Endothelial cell of umbilical vein (primary cell): Measurements from ENCODE around the gene CYP4F22. TPM values are rescaled to one million over a fixed set of nuclear protein-coding genes. Genes with fewer than 3 reads are reported as not detected.

ENCODE experiments used
- BruUV-seq: library from RNA; stranded (reverse); fragments of 400-500 nt; replicated peaks from 2 replicates; lab custom pipeline; 2021; lab: Mats Ljungman, UMichigan
- CTCF ChIA-PET: fragments of 300-600, 350-600 bp; sonication (Branson Sonifier 250); formaldehyde crosslinking; loops from one replicate; lab custom pipeline; 2021; ENCODE audit warnings: antibody characterized with exemption, inconsistent platforms; lab: Charles Lee
- POLR2A ChIA-PET: fragments of 300-600, 350-600 bp; sonication (Branson Sonifier 250); formaldehyde crosslinking; loops from one replicate; lab custom pipeline; 2021; ENCODE audit warnings: antibody characterized with exemption, inconsistent platforms; lab: Charles Lee
- DNase-seq: peaks from one replicate; pipeline ENCODE4 v3.0.0-alpha.2; 2011; ENCODE audit warnings: low read depth, low spot score
- FAIRE-seq: peaks from 2 replicates; lab custom pipeline; 2011; peaks lifted over from hg19 to GRCh38; lab: Jason Lieb, UNC
- H2AFZ ChIP-seq: 2 replicates; pipeline ENCODE4 v1.6.0; 2012; ENCODE audit warnings: low read depth, low read length, control low read depth, inconsistent platforms
- H3K27ac ChIP-seq: 2 replicates; pipeline ENCODE4 v1.5.1; 2011; ENCODE audit warnings: low read depth, mild to moderate bottlenecking, control low read depth, low read length, moderate library complexity; ENCODE audit not compliant: insufficient read depth
- H3K27me3 ChIP-seq, 2 experiments: 2 replicates each; pipeline versions ENCODE4 v1.6.0 to v1.6.1; 2011; ENCODE audit warnings: low read length in 2 of 2, mixed read lengths in 1 of 2; ENCODE audit not compliant: control insufficient read depth in 2 of 2, insufficient read depth in 2 of 2
- H3K36me3 ChIP-seq, 2 experiments: 2 replicates in 1 of 2; 3 replicates in 1 of 2; pipeline ENCODE4 v1.5.1; 2011; ENCODE audit warnings: low read length in 2 of 2, mild to moderate bottlenecking in 1 of 2, moderate library complexity in 1 of 2; ENCODE audit not compliant: control insufficient read depth in 2 of 2, insufficient read depth in 2 of 2; ENCODE audit errors: extremely low read depth in 1 of 2
- H3K4me1 ChIP-seq: 3 replicates; pipeline ENCODE4 v1.5.1; 2011; ENCODE audit warnings: mild to moderate bottlenecking, low read length; ENCODE audit not compliant: control insufficient read depth, insufficient read depth; ENCODE audit errors: extremely low read depth
- H3K4me2 ChIP-seq: 2 replicates; pipeline ENCODE4 v1.6.1; 2011; ENCODE audit warnings: low read length, control low read depth, mixed read lengths; ENCODE audit not compliant: insufficient read depth
- H3K4me3 ChIP-seq, 3 experiments: fragments of 200-600 bp in 1 of 3; sonication (generic), shearing (Covaris generic) in 1 of 3; replicated peaks in 1 of 3; 2 replicates each; pipeline ENCODE4 v1.5.1; 2011 to 2016; ENCODE audit warnings: control low read depth in 3 of 3, low read length in 3 of 3, mild to moderate bottlenecking in 2 of 3, inconsistent platforms in 1 of 3, low read depth in 1 of 3, moderate library complexity in 1 of 3; ENCODE audit not compliant: insufficient read depth in 1 of 3
- H3K79me2 ChIP-seq: 2 replicates; pipeline ENCODE4 v1.6.0; 2012; ENCODE audit warnings: low read length, inconsistent platforms; ENCODE audit not compliant: control insufficient read depth, insufficient read depth
- H3K9ac ChIP-seq: replicated peaks from 2 replicates; pipeline ENCODE3; 2011; ENCODE audit warnings: low read length, control low read depth; ENCODE audit not compliant: insufficient read depth; ENCODE audit errors: extremely low read depth
- H3K9me1 ChIP-seq: replicated peaks from 3 replicates; pipeline ENCODE4 v1.6.0; 2011; ENCODE audit warnings: mild to moderate bottlenecking, low read length; ENCODE audit not compliant: control insufficient read depth, insufficient read depth; ENCODE audit errors: extremely low read depth
- H3K9me3 ChIP-seq: replicated peaks from 2 replicates; pipeline ENCODE4 v1.5.1; 2012; ENCODE audit warnings: low read length, inconsistent platforms; ENCODE audit not compliant: control insufficient read depth, insufficient read depth
- H4K20me1 ChIP-seq: replicated peaks from 2 replicates; pipeline ENCODE3; 2011; ENCODE audit warnings: mild to moderate bottlenecking, low read length; ENCODE audit not compliant: control insufficient read depth, insufficient read depth; ENCODE audit errors: extremely low read depth
- CTCF ChIP-seq, 2 donors: IDR thresholded peaks; 1 replicate in 1 of 2; 2 replicates in 1 of 2; pipeline ENCODE4 v1.5.1; 2011; ENCODE audit warnings: low read length in 2 of 2, mild to moderate bottlenecking in 2 of 2, moderate library complexity in 2 of 2, control low read depth in 1 of 2, inconsistent platforms in 1 of 2, low read depth in 1 of 2; ENCODE audit not compliant: insufficient read depth in 1 of 2; ENCODE audit errors: extremely low read depth in 1 of 2
- EZH2 ChIP-seq: IDR thresholded peaks from 2 replicates; pipeline ENCODE4 v1.6.1; 2012; ENCODE audit warnings: borderline replicate concordance, low read depth, mild to moderate bottlenecking, moderate library complexity, low read length, inconsistent platforms; ENCODE audit not compliant: severe bottlenecking
- JUN ChIP-seq: IDR thresholded peaks from 2 replicates; pipeline ENCODE4 v1.6.1; 2011; ENCODE audit warnings: borderline replicate concordance, low read depth; ENCODE audit not compliant: insufficient read length, insufficient read depth
- MAX ChIP-seq: IDR thresholded peaks from 2 replicates; pipeline ENCODE4 v1.6.1; 2011; ENCODE audit not compliant: insufficient read depth, insufficient read length
- MYC ChIP-seq: IDR thresholded peaks from one replicate; pipeline ENCODE4 v1.6.1; 2011; ENCODE audit warnings: mild to moderate bottlenecking, low read depth, low read length
- dilution Hi-C: fragments of 300-500 bp; cut with MboI; formaldehyde crosslinking; loops from one replicate; pipeline ENCODE4 v1.15.0; 2019; ENCODE audit warnings: low sequenced_read_pairs; ENCODE audit not compliant: extremely low pct_ligation_motif_present
- intact Hi-C: fragments of 100-400 bp; cut with micrococcal nuclease; formaldehyde crosslinking; loops from one replicate; pipeline ENCODE4 v1.10.0; 2022
- polyA plus RNA-seq, 4 experiments: library from polyadenylated mRNA; depleted of rRNA in 3 of 4; stranded (reverse) in 3 of 4; unstranded in 1 of 4; fragments of >200 nt; gene quantifications; 2 replicates each; pipeline versions ENCODE4 v1.2.1 to v1.2.3, GENCODE V29; 2011 to 2012; ENCODE audit warnings: missing spikeins in 1 of 4
- total RNA-seq: library from RNA; stranded (reverse); gene quantifications from 2 replicates; pipeline ENCODE4 v1.2.3, GENCODE V29; 2021

CYP4F22 gene
- total and polyA plus RNA-seq, 2 donors (not counting 3 experiments of a cell fraction or from before 2014, with no cell fraction given): not detected

DNA sequence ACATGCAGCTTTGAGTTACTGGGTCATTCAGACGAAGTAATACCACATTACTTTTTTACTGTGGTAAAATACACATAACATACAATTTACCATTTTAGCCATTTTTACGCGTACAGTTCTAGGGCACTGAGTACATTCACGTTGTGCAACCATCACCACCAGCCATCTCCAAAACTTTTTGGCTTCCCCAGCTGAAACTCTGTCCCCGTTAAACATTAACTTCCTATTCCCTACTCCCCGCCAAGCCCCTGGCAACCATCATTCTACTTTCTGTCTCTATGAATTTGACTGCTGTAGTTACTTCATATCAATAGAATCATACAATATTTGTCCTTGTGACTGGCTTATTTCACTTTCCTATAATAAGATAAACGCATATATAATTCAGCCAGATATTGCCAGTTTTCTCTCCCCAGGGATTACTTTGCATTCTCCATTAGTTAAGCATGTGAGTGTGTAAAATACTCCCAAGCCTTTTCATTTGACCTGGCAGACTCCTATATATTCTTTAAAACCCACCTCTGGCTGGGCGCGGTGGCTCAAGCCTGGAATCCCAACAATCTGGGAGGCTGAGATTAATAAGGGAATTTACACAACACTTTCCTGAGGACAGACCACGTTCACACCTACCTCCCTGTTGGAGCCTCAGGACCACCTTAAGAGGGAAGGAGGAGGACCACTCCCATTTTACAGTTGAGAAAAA is 10.0 kb upstream of the CYP4F22 start:
- Histone ChIP-seq H3K27ac (no peak overlapping the region), H3K36me3 (no peaks in the 10 kb centered on the region), H2AFZ (no peak overlapping the region), H3K4me3 (no peak overlapping the region), H3K79me2 (no peaks in the 10 kb centered on the region), H3K4me2 (no peak overlapping the region), H4K20me1 (no peaks in the 10 kb centered on the region), H3K9me1 (no peaks in the 10 kb centered on the region), H3K4me1 (no peaks in the 10 kb centered on the region), H3K9me3 (no peaks in the 10 kb centered on the region), H3K9ac (no peak overlapping the region), H3K27me3 (no peaks in the 10 kb centered on the region)
- intact Hi-C loops (no loop called here), dilution Hi-C loops (no loop called here)
- ChIA-PET CTCF (interaction anchor here (0.6 kb wide), 1 partner anchor 20 kb away, joined by 3 read pairs; no protein-coding TSS in a partner anchor), POLR2A (no interaction called here)
- DNase-seq (no peak), FAIRE-seq (no peak)
- BruUV-seq: no TSS peak
- TF ChIP-seq JUN: no peak
- no peak for TF ChIP-seq MAX
- no peak for TF ChIP-seq CTCF (IDR thresholded peaks at IDR 0.05; ENCODE audit: extremely low read depth in 1 of 2, insufficient read depth in 1 of 2, low read depth in 1 of 2, low read length in 2 of 2)
- no peak for TF ChIP-seq EZH2
- TF ChIP-seq MYC: no peak
